NB4 (cell line): ENCODE measurements around the gene PNMA6A.
"Not testable (repeated sequence)": the region's sequence is repeated elsewhere in the genome, so short reads cannot be mapped to it uniquely, and the experiment has no call there.

Experiments used
- MYC ChIP-seq: IDR thresholded peaks from 2 replicates; pipeline ENCODE4 v1.6.1; 2011; ENCODE audit warnings: low read depth, low read length
- POLR2A ChIP-seq: IDR thresholded peaks from 2 replicates; pipeline ENCODE4 v1.6.1; 2011; ENCODE audit warnings: mild to moderate bottlenecking; ENCODE audit not compliant: insufficient read length; ENCODE audit errors: extremely low read depth
- TF ChIP-seq, protein P1 (sequence below): IDR thresholded peaks from one replicate; pipeline ENCODE4 v1.5.1; 2012; ENCODE audit warnings: low read depth, low read length
- TF ChIP-seq, protein P2 (sequence below): IDR thresholded peaks from 2 replicates; pipeline ENCODE4 v1.6.1; 2011; ENCODE audit warnings: low read depth, low read length

DNA sequence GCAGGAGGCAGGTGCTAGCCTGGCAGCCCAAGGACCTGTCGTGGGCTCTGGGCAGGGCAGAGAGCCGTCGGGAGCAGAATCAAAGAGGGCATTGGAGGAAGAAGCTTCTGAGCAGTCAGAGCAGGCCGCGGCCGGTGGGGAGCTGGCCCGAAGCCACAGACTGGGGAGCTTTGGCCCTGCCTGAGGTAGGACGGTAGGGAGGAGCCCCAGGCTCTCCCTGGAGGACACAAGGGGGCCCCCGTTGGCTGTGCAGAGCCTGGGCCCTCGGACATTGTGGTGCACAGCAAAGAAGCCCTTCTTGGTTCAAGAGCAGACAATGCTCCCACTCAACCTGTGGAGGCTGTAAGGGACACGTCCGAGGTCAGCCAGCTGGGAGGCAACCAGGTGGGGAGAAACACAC is 5.9 kb upstream of the PNMA6A start:
- TF ChIP-seq, protein P1, sequence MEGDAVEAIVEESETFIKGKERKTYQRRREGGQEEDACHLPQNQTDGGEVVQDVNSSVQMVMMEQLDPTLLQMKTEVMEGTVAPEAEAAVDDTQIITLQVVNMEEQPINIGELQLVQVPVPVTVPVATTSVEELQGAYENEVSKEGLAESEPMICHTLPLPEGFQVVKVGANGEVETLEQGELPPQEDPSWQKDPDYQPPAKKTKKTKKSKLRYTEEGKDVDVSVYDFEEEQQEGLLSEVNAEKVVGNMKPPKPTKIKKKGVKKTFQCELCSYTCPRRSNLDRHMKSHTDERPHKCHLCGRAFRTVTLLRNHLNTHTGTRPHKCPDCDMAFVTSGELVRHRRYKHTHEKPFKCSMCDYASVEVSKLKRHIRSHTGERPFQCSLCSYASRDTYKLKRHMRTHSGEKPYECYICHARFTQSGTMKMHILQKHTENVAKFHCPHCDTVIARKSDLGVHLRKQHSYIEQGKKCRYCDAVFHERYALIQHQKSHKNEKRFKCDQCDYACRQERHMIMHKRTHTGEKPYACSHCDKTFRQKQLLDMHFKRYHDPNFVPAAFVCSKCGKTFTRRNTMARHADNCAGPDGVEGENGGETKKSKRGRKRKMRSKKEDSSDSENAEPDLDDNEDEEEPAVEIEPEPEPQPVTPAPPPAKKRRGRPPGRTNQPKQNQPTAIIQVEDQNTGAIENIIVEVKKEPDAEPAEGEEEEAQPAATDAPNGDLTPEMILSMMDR: not testable (repeated sequence)
- TF ChIP-seq MYC, POLR2A: not testable (repeated sequence)
- TF ChIP-seq, protein P2, sequence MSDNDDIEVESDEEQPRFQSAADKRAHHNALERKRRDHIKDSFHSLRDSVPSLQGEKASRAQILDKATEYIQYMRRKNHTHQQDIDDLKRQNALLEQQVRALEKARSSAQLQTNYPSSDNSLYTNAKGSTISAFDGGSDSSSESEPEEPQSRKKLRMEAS: not testable (repeated sequence)
